Inflammatory macrophage treated with lipopolysaccharide for 1 hour (primary cell): ENCODE results near the gene HOXD11.

Experiments used
- DNase-seq, 2 donors: peaks; one replicate each; pipeline ENCODE4 v3.0.0-alpha.2; 2020 to 2022

The HOXD11 gene

DNA sequence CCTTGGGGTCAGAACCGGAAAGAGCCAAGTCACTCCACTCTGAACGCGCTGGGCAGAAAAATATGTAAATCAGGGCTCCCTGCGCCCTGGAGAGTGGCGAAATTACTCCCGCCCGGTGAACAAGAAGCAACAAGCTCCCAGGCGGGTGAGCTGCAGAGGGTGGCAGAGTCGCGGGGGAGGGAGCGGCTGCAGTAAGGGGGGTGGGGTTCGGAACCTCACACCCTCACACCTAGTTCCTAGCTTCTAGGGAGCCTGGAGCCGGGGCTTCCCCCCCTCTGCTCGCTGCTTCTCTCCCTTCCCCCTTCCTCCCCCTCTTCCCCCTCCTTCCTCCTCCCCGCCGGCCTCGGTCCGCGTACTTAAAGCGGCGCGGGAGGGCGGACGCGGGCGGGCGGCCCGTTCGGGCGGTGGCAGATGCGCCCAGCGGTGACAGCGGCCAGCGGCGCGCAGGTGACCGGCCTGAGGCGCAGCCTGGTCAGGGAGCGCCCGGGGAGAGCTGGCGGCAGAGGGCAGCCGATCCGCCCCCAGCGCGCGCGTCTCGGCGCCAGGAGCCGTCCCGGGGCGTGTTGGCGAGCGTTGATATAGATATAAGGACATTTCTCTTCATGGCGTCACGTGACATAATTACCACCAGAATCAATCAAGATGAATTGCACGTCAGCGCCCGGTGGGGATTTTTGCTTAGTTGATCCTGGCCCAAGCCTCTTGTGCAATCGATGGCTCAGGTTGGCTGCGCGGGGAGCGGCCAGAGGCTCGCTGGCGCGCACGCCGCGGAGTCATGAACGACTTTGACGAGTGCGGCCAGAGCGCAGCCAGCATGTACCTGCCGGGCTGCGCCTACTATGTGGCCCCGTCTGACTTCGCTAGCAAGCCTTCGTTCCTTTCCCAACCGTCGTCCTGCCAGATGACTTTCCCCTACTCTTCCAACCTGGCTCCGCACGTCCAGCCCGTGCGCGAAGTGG lies at the start of gene HOXD11:
Gene HOXD11 (plus strand): TSS at position 700 of the 959 bp plus-strand sequence. CDS start 76 bp downstream, at position 776.
- DNase-seq: no peak

- no peak for DNase-seq
Measured at GRCh38 chr2:176063958-176064357, 43.1 kb upstream of the HOXD11 start.

- DNase-seq: no peak
Measured at GRCh38 chr2:176066645-176067588, 40.2 kb upstream of the HOXD11 start.

GRCh38 chr2:176067589-176068418 lies 39.3 kb upstream of the HOXD11 start:
- no peak for DNase-seq

DNA sequence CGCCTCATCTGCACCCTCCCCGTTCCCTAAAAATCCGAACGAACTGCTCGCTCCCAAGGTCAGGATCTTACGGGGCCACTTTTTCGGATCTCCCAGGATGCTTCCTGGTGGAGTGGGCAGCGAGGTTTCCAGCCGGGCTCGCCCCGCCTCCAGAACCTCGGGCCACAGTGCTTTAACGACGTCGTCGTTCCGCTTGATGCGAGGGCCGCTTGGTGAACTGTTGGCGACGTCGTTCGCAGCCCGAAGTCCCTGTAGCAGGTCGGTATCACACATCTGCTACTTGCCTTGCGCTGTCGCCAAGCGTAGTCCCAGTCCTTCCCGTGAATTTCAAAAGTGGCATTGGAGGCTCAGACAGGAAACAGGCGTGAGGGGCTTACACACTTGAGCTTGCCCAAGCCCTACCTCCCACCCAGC lies 38.7 kb upstream of the HOXD11 start:
- no peak for DNase-seq

- DNase-seq: no peak
Measured at GRCh38 chr2:176071330-176072291, 35.5 kb upstream of the HOXD11 start.

- no peak for DNase-seq
Measured at GRCh38 chr2:176072292-176072669, 34.8 kb upstream of the HOXD11 start.

DNA sequence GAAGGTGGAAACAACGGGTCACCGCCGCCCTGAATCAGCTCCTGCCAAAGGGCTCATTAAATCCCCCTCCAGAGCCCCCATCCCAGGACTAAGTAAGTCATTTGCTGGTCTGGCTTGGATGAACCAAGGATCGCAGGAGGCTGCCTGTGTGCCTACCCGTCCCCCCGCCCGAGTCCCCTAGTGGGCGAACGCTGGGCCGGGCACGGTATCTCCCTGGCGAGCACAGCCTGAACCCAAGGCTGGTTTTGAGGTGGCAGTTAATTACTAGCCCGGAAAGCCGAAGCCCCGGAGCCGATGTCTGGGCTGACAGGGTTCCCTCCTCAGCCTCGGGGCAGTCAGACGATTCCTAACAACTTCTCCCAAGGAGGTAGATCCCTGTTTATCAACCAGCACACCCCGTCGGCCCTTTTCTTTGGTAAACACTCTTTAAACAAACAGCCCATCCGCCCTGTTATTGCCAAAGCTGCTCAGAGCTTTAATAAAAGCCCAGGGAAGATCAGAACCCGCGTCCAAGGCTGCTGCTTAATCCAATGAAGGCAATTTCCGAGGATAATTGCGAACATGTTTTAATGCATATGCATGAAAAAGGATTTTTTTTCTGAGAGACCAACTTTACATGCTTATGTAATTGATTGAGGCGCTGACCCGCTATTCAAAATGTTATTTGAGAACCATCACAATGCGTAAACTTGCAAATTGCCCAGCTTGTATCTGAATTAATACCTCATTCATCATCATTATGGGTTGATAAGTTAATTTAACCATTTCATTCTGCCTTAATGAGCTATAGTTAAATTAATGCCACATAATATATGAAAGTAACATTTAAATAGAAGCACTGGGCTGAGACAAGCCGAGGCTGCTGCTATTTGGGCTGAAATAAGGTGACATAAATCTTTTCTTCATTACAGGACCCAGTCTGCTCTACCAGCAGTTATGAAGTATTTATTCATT lies 33.9 kb upstream of the HOXD11 start:
- no peak for DNase-seq

DNA sequence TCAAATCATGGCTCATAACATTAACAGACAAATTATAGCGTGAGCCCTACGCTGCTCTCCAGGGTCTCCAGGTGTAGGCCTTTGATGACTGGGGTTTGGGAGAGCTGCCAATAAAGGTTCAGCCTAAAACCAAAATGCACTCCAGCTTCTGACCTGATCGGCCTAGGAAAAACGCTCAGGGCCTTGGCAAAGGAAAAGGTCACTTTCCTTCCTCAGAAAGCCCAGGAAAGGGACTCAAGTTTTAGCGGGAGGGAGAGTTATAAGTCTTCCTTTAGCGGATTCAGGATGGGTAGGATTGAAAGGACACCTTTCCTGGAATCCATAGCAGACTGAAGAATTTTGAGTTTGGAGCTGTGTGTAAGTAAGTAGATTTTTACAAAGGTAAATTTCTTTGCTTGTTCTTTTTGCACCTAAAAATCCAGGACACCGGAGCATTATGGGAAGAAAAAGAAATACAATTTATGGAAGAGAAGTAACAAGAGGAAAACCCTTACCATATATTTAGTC lies 32.1 kb upstream of the HOXD11 start:
- no peak for DNase-seq

GRCh38 chr2:176075481-176075880 lies 31.6 kb upstream of the HOXD11 start:
- DNase-seq: no peak

- no peak for DNase-seq
Measured at GRCh38 chr2:176076063-176076462, 31.0 kb upstream of the HOXD11 start.

DNA sequence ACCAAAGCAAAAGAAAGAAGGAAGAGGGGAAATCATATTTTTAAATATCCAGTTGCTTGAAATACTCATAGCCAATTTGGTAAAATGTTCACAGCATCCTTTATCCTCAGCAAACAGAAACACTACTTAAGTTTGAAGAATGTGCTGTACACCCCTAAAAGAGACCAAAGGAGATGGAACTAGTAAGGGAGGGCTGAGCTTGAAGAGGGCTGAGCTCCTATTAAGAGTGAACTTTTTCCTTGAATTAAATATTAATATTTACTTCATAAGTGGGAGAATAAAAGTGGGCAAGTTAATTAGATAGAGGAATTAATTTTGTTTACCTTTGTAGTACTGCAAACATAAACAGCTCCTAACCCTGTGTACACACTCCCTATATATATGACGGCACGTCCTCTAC lies 30.3 kb upstream of the HOXD11 start:
- no peak for DNase-seq

DNA sequence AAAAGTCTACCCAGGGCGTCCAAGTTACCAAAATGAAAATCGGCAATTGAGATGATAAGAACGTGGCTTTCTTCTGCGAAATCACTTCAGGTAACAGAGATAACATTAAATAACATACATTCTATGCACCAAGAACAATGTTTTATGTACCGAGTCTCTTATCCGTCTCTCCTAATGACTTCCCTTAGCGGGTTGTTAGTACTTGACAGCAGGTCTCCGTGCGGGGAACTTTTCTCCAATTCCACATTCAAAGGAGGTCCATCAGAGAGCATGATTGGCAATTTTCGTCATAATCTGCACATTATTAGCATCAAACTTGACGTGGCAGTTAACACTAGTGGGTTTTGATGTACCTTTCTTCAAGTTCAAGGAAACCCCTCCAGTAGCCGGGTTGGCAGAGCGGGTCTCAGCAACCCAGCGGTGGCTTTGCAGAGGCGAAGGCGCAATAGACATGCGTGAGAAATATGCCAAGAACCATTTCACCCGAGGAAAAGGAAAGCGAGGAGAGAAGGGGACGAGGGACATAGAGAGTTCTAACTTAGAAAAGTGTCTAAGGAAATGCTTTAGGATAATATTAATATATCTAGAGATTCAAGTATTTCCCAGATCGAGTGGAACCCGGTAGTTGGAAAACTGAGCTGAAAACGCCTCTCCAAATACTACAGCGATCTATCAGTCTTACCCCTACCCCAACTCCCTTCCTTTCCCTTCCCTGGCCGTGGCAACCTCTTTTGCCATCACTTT lies 28.4 kb upstream of the HOXD11 start:
- DNase-seq: no peak

DNA sequence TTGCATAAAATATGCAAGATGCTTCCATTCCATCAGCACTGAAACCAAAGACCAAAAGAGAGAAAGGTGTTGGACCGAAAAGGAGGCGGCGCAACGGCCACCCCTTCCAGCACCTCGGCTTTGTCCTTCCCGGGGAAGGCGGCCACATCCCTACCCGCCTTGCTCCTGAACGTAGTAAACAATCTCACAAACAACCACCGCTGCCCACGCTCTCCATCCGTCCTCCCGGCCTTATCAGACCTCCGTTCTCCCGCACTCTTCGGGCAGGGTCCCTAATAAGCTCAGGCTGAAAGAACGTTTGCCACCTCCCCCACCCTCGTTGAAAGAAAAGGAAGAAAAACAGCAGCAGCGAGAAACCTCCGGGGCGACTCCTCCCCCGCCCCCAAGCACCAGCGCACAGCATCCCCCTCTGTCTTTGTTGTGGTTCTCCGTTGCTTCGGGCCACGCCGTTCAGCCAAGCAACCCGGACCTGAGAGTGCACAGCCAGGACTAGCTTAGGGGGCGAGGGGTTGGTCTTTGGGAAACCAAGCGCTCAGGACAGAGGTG lies 27.7 kb upstream of the HOXD11 start:
- no peak for DNase-seq

DNA sequence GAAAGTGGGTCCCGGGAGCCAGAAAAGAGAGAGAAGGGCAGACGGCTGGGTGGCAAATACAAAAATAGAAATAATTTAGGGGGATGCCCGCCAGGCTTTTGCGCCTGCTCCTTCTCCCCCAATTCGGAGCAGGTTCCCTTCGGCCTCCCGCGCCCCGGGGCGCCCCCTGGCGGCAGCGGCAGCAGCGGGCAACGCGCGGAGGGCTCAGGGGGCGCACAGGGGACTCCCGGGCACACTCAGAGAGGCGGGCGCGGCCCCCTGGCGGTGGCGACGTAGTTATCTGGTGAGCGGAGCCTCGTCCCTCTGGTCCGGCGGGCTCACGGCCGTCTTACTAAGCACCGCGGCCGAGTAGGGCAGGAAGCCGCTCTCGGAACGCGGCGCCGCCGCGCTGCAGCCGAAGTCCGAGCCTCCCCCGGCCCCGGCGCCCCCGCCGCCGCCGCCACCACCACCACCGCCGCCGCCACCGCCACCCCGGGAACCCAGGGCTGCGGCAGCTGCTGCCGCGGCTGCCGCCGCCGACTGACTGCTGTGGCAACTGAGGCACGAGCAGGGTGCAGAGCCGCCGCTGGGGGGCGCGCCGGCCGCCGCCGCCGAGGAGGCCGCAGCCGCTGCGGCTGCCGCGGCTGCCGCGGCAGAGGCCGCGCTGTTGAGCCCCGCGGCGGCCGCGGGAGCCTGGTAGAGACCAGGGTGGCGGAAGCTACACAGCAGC lies 27.1 kb upstream of the HOXD11 start:
- no peak for DNase-seq

DNA sequence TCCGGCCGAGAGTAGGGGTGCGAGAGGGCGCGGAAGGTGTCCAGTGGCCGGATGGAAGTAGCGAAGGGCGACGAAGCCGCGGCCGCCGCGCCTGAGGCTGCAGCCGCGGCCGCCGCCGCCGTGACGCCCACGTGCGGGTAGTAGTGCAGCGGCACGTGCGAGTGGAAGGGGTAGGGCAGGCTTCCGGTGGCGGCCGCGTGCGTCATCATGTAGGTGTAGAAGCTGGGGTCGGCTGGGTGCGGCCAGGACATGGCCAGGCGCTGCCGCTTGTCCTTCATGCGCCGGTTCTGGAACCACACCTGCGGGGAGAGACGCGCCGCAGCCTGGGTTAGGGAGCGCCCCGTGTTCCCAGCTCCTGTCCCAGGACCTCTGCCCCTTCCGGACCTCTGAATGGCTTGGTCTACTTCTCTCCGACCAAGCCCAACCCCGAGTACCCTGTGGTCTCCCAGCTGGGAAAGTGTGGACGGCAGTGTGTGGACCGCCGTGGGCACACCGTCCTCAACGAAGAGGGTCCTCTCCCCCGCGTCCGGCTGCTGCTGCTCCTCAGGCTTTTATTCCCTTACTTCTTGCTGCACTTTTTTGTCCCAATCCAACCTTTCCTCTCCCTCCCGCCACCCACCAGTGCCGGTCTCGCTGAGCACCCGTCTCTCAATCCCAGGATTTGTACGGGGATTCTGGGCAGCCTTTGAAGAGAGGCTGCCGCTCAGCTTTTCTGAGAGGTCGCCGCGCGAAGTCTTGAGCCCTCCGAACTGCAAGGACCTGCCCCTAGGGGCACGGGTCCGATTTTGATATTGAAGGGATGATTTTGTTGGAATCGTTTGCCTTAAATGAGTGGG lies 26.3 kb upstream of the HOXD11 start:
- no peak for DNase-seq

DNA sequence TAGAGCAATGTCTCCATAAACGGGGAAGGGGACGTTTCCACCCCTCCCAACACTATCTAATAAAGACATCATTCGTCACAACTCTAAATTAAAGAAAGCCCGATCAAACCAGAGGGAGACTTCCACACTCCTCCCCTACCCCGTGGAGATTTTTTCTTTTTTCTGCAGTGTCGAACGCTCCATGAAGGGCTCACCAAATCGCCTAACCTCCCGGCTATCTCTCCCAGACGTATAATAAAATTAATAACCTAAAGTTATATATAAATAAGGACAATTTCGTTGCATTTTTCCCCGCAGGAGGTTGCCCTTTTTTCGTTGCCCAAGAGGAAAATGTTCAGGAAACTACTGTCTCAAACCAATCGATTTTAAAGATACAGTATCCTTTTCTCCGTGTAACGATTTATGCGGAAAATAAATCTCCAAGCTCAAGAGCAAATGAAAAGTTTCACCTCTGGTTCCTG lies 25.7 kb upstream of the HOXD11 start:
- DNase-seq: no peak
